B cell (primary cell): Measurements from ENCODE around the gene PRELID3B. TPM values are rescaled to one million over a fixed set of nuclear protein-coding genes. Genes with fewer than 3 reads are reported as not detected.
"Not testable (repeated sequence)": the region's sequence is repeated elsewhere in the genome, so short reads cannot be mapped to it uniquely, and the experiment has no call there.

Source experiments
- ATAC-seq: fragments of 200-7000 bp; cut with Tn5 transposase; one replicate; pipeline ENCODE4 v1.10.0; 2021; ENCODE audit warnings: low read depth, mild to moderate bottlenecking, moderate number of reproducible peaks, moderate library complexity
- CTCF ChIA-PET: fragments of 350-600 bp; sonication (Branson Sonifier 250); formaldehyde crosslinking; loops from one replicate; lab custom pipeline; 2021; ENCODE audit warnings: antibody characterized with exemption, inconsistent platforms; lab: Charles Lee
- POLR2A ChIA-PET: fragments of 350-600 bp; sonication (Branson Sonifier 250); formaldehyde crosslinking; loops from one replicate; lab custom pipeline; 2021; ENCODE audit warnings: antibody characterized with exemption; lab: Charles Lee
- DNase-seq: peaks from one replicate; pipeline ENCODE4 v3.0.0; 2013
- H2AFZ ChIP-seq: 2 replicates; pipeline ENCODE4 v1.6.1; 2012; ENCODE audit warnings: mild to moderate bottlenecking, low read depth, low read length; ENCODE audit not compliant: insufficient read depth, poor library complexity, severe bottlenecking
- H3K27ac ChIP-seq, 2 donors: 1 replicate in 1 of 2; 2 replicates in 1 of 2; pipeline ENCODE4 v1.5.1; 2012 to 2013; ENCODE audit warnings: low read length in 2 of 2, mild to moderate bottlenecking in 2 of 2, moderate library complexity in 1 of 2
- H3K27me3 ChIP-seq, 4 experiments: fragments of 200-600 bp in 1 of 4; sonication (generic) in 1 of 4; replicated peaks in 1 of 4; 1 replicate in 2 of 4; 2 replicates in 2 of 4; pipeline versions ENCODE4 v1.6.1 to v1.7.0; 2013 to 2016; ENCODE audit warnings: low read length in 3 of 4, mild to moderate bottlenecking in 2 of 4, mixed read lengths in 1 of 4, moderate library complexity in 1 of 4; ENCODE audit not compliant: insufficient read depth in 4 of 4, control insufficient read depth in 3 of 4; ENCODE audit errors: control extremely low read depth in 1 of 4
- H3K36me3 ChIP-seq, 2 experiments: replicated peaks in 1 of 2; 1 replicate in 1 of 2; 2 replicates in 1 of 2; pipeline versions ENCODE4 v1.6.1 to v1.7.1; 2013; ENCODE audit warnings: low read length in 1 of 2; ENCODE audit not compliant: insufficient read depth in 2 of 2, control insufficient read depth in 1 of 2; ENCODE audit errors: control extremely low read depth in 1 of 2, extremely low read depth in 1 of 2
- H3K4me1 ChIP-seq, 2 donors: fragments of 200-600 bp in 1 of 2; sonication (generic) in 1 of 2; 1 replicate in 1 of 2; 2 replicates in 1 of 2; pipeline versions ENCODE4 v1.5.1 to v1.6.1; 2013 to 2017; ENCODE audit warnings: low read length in 2 of 2; ENCODE audit not compliant: control insufficient read depth in 2 of 2, insufficient read depth in 2 of 2
- H3K4me2 ChIP-seq: replicated peaks from 2 replicates; pipeline ENCODE3; 2012; ENCODE audit warnings: mild to moderate bottlenecking, low read depth, low read length; ENCODE audit not compliant: poor library complexity, severe bottlenecking
- H3K4me3 ChIP-seq, 5 experiments: fragments of 200-600 bp in 1 of 5; sonication (generic) in 1 of 5; 1 replicate in 3 of 5; 2 replicates in 2 of 5; pipeline versions ENCODE4 v1.5.1 to v1.7.0; 2011 to 2016; ENCODE audit warnings: low read length in 4 of 5, mild to moderate bottlenecking in 4 of 5, low read depth in 2 of 5, control low read depth in 1 of 5, moderate library complexity in 1 of 5; ENCODE audit not compliant: insufficient read depth in 1 of 5; ENCODE audit errors: control extremely low read depth in 1 of 5, extremely low read depth in 1 of 5
- H3K79me2 ChIP-seq: fragments of 200-600 bp; sonication (generic); one replicate; pipeline ENCODE4 v1.6.0; 2016; ENCODE audit warnings: low read length; ENCODE audit not compliant: control insufficient read depth, insufficient read depth
- H3K9ac ChIP-seq: fragments of 200-600 bp; sonication (generic); 2 replicates; pipeline ENCODE4 v1.6.1; 2017; ENCODE audit warnings: mild to moderate bottlenecking, low read length, moderate library complexity
- H3K9me3 ChIP-seq, 3 donors: one replicate each; pipeline versions ENCODE4 v1.6.1 to v1.7.1; 2013; ENCODE audit warnings: low read length in 2 of 3; ENCODE audit not compliant: control insufficient read depth in 2 of 3, insufficient read depth in 1 of 3; ENCODE audit errors: control extremely low read depth in 1 of 3
- H4K20me1 ChIP-seq: 2 replicates; pipeline ENCODE4 v1.6.0; 2012; ENCODE audit warnings: mild to moderate bottlenecking, low read length; ENCODE audit not compliant: insufficient read depth, control insufficient read depth, poor library complexity, severe bottlenecking
- H3K27ac Mint-ChIP-seq: one replicate; pipeline ENCODE4 v1.8.0; 2021; ENCODE audit warnings: mixed read lengths
- H3K27me3 Mint-ChIP-seq: one replicate; pipeline ENCODE4 v1.8.0; 2021; ENCODE audit warnings: mixed read lengths
- H3K4me1 Mint-ChIP-seq: one replicate; pipeline ENCODE4 v1.8.0; 2021; ENCODE audit warnings: mixed read lengths
- H3K4me3 Mint-ChIP-seq: one replicate; pipeline ENCODE4 v1.8.0; 2021; ENCODE audit warnings: mixed read lengths
- H3K9me3 Mint-ChIP-seq: one replicate; pipeline ENCODE4 v1.8.0; 2022; ENCODE audit warnings: mixed read lengths; ENCODE audit not compliant: insufficient read depth
- EZH2 ChIP-seq: IDR thresholded peaks from 2 replicates; pipeline ENCODE4 v1.6.1; 2012; ENCODE audit warnings: borderline replicate concordance, low read depth, mild to moderate bottlenecking, moderate library complexity, low read length; ENCODE audit not compliant: insufficient read depth, poor library complexity, severe bottlenecking
- WGBS: methylation state at CpG from one replicate; pipeline ENCODE4 v1.1.5; 2013; ENCODE audit warnings: missing lambda C conversion rate; ENCODE audit not compliant: insufficient coverage; 5-methylcytosine and 5-hydroxymethylcytosine counted together
- intact Hi-C: fragments of 100-400 bp; cut with micrococcal nuclease; formaldehyde crosslinking; loops from one replicate; pipeline ENCODE4 v1.10.0; 2022
- polyA plus RNA-seq: library from polyadenylated mRNA; depleted of rRNA; stranded (reverse); fragments of >200 nt; gene quantifications from 2 replicates; pipeline ENCODE4 v1.2.3, GENCODE V29; 2012
- total RNA-seq, 2 donors: library from RNA; stranded (reverse); fragments of 120-200 nt in 1 of 2; gene quantifications; 1 replicate in 1 of 2; 2 replicates in 1 of 2; pipeline versions ENCODE4 v1.2.3 to v1.2.4, GENCODE V29; 2013 to 2022
- TF ChIP-seq, protein P1 (sequence below): fragments of 200-600 bp; IDR thresholded peaks from one replicate; pipeline ENCODE4 v1.8.0; 2022; ENCODE audit warnings: antibody characterized with exemption, mild to moderate bottlenecking

Gene PRELID3B
- total and polyA plus RNA-seq, 2 donors (not counting 1 experiment from before 2014, with no cell fraction given) = 24.1 to 46.8 TPM

DNA sequence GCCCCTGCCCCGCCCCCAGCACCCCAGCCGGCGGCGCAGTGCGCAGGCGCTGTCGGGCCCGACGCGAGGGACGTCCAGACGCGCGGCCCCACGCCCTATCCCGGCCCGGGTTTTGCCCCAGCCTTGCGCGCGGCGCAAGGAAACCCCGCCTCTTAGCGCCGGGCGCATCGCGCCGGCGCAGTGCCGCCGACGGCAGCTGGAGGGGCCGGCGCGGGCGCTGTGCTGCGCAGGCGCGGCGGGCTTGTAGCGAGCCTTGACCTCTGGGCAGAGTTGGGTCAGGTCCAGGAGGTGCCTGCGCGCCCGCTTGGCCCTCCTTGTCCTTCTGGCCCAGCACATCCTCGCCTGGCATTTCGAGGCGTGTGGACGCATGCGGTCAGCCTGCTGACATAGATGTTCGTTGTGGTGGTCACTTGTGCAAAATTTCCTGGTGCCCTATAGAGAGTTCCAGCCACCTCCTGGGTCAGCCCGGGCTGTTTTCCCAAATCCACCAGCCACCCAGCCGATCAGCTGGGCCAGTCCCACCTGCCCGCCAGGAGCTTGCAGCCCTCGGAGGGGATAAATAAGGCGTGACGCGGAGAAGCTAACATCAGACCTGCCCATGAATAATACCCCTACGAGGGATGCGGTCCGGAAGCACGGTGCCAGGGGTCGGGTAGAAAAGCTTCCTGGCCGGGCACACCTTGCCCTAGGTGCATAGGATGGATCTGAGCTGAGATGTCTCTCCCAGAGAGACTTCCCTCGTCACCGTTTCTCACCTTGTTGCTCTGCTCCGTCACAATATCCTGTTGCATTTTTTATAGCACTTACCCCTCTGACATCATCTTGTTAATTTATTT, 428 bp upstream of the PRELID3B start:
- H3K79me2 ChIP-seq = peaks cover 54% of the 10 kb centered on the region
- ChIA-PET POLR2A (interaction anchor here (1.4 to 2.4 kb wide), 3 partner anchors 11 to 154 kb away, joined by 4 to 28 read pairs (median 5); partner anchors contain the start of gene ATP5F1E), CTCF (interaction anchor here (0.7 to 2.9 kb wide), 9 partner anchors 10 to 179 kb away, joined by 3 to 10 read pairs (median 4); partner anchors contain the start of gene ATP5F1E)
- peak overlapping the region; percentile 69 to 89 for H3K27ac ChIP-seq
- ATAC-seq (peak; percentile 98), DNase-seq (peak; percentile 96)
- intact Hi-C loops = loop anchor here (1.0 to 5.0 kb wide), 6 partner anchors 11 to 736 kb away; partner anchors contain the start of genes ATP5F1E, NELFCD and RAB22A
- peaks cover 0 to 13% of the 10 kb centered on the region in 2 experiments for H3K36me3 ChIP-seq
- WGBS = 6% methylated on average over 54 of the region's 66 CpGs
- H3K4me1 Mint-ChIP-seq = peaks cover 51% of the 10 kb centered on the region
- peaks cover 33% of the 10 kb centered on the region for H4K20me1 ChIP-seq
- H3K27me3 ChIP-seq = no peaks in the 10 kb centered on the region
- TF ChIP-seq, protein P1, sequence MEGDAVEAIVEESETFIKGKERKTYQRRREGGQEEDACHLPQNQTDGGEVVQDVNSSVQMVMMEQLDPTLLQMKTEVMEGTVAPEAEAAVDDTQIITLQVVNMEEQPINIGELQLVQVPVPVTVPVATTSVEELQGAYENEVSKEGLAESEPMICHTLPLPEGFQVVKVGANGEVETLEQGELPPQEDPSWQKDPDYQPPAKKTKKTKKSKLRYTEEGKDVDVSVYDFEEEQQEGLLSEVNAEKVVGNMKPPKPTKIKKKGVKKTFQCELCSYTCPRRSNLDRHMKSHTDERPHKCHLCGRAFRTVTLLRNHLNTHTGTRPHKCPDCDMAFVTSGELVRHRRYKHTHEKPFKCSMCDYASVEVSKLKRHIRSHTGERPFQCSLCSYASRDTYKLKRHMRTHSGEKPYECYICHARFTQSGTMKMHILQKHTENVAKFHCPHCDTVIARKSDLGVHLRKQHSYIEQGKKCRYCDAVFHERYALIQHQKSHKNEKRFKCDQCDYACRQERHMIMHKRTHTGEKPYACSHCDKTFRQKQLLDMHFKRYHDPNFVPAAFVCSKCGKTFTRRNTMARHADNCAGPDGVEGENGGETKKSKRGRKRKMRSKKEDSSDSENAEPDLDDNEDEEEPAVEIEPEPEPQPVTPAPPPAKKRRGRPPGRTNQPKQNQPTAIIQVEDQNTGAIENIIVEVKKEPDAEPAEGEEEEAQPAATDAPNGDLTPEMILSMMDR = no peak
- no peak for TF ChIP-seq EZH2
- peak overlapping the region in 4 of 5 experiments; percentile 80 to 97 (median 86) for H3K4me3 ChIP-seq
- H2AFZ ChIP-seq = peak overlapping the region; percentile 84
- H3K4me1 ChIP-seq = peaks cover 45 to 47% of the 10 kb centered on the region in 2 donors
- peak overlapping the region; percentile 93 for H3K27ac Mint-ChIP-seq
- H3K27me3 Mint-ChIP-seq = no peaks in the 10 kb centered on the region
- peak overlapping the region; percentile 94 for H3K4me3 Mint-ChIP-seq
- H3K9ac ChIP-seq = peak overlapping the region; percentile 88
- H3K9me3 ChIP-seq = no peaks in the 10 kb centered on the region
- H3K9me3 Mint-ChIP-seq = no peaks in the 10 kb centered on the region
- H3K4me2 ChIP-seq = peak overlapping the region; percentile 92

DNA sequence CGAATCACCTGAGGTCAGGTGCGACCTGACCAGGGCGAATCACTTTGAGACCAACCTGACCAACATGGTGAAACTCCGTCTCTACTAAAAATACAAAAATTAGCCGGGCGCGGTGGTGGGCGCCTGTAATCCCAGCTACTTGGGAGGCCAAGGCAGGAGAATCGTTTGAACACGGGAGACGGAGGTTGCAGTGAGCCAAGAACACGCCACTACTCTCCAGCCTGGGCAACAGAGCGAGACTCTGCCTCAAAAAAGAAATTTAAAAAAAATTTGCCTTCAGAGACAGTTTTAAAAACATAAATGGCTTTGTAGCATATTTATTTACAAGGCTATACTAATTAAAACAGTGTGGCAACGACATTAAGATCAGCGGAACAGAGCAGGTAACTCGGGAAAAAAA, 1.1 kb downstream of the PRELID3B start:
- peaks cover 33% of the 10 kb centered on the region for H4K20me1 ChIP-seq
- not testable (repeated sequence) for H3K9me3 ChIP-seq, DNase-seq, H3K27ac ChIP-seq, H3K27me3 Mint-ChIP-seq, H3K27ac Mint-ChIP-seq, ATAC-seq, H3K9me3 Mint-ChIP-seq, H2AFZ ChIP-seq, H3K27me3 ChIP-seq
- H3K36me3 ChIP-seq = peaks cover 0 to 28% of the 10 kb centered on the region in 2 experiments
- peak overlapping the region in 3 of 5 experiments; percentile 80 to 97 (median 87) for H3K4me3 ChIP-seq
- peak overlapping the region; percentile 88 for H3K9ac ChIP-seq
- ChIA-PET CTCF (interaction anchor here (1.6 to 2.9 kb wide), 2 partner anchors 9 to 167 kb away, joined by 3 to 10 read pairs; partner anchors contain the start of gene ATP5F1E), POLR2A (interaction anchor here (1.2 to 2.4 kb wide), 3 partner anchors 9 to 153 kb away, joined by 4 to 28 read pairs (median 5); partner anchors contain the start of gene ATP5F1E)
- peak overlapping the region; percentile 94 for H3K4me3 Mint-ChIP-seq
- peaks cover 67% of the 10 kb centered on the region for H3K79me2 ChIP-seq
- H3K4me1 Mint-ChIP-seq = peaks cover 56% of the 10 kb centered on the region
- intact Hi-C loops = loop anchor here (5.0 kb wide), 1 partner anchor 734 kb away; the partner anchor contains the start of gene RAB22A
- H3K4me2 ChIP-seq = peak overlapping the region; percentile 92
- peaks cover 45 to 47% of the 10 kb centered on the region in 2 donors for H3K4me1 ChIP-seq
- WGBS = 88% methylated on average over 11 of the region's 16 CpGs
